ENCODE data around the gene SNRPF.

DNA sequence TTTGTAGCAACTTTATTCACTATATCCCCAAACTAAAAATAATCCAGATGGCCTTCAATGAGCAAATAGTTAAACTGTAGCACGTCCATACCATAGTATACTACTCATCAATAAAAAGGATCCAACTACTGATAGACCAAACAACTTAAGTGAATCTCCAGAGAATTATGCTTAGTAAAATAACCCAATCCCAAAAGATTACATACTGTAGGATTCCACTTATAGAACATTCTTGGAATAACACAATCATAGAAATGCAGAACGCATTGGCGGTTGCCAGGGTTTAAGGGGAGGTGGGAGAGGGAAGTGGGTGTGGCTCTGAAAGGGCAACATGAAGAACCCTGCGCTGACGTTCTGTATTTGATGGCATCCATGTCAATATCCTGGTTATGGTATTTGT lies 28.6 kb downstream of the SNRPF start:
- TF ChIP-seq EZH2 (IDR thresholded peaks at IDR 0.05; ENCODE audit: insufficient read depth, poor library complexity, severe bottlenecking), result no peak
- no peak for TF ChIP-seq EZH2phosphoT487 (IDR thresholded peaks at IDR 0.05; ENCODE audit: insufficient read depth, low read depth)
